GM19043 (cell line): ENCODE results near the gene CCDC197.

ENCODE experiments used
- ATAC-seq: cut with Tn5 transposase; IDR thresholded peaks from one replicate; pipeline ENCODE4 v1.9.1; 2021; ENCODE audit warnings: low read depth; ENCODE audit not compliant: unreplicated experiment

The CCDC197 gene

GRCh38 chr14:94040796-94041195 is 43.7 kb downstream of the CCDC197 start:
- no peak for ATAC-seq

- ATAC-seq, result no peak
Measured at GRCh38 chr14:94041551-94042346, 44.6 kb downstream of the CCDC197 start.

GRCh38 chr14:94042433-94043091 is 45.5 kb downstream of the CCDC197 start:
- no peak for ATAC-seq

GRCh38 chr14:94043111-94043755 is 46.1 kb downstream of the CCDC197 start:
- ATAC-seq, result no peak

- ATAC-seq, result no peak
Measured at GRCh38 chr14:94043756-94044475, 46.8 kb downstream of the CCDC197 start.

- no peak for ATAC-seq
Measured at GRCh38 chr14:94044476-94045091, 47.5 kb downstream of the CCDC197 start.

DNA sequence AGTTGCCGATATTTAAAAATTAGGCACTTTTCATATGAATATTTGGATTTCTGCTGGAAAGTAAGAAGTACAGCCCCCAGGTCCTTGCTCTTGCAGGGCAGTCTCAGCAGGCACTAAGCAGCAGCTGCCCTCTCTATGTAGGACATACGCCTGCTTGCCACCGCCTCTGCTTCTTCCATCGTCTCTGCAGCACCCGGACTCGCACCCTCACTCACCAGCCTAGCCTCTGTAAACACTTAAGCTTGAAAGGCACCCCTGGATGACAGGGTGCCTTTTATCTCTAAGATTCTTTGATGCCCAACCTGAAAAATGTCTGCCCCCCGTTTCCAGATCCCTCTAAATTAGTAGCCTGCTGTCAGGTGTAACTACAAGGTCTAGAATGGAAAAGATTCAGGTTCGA is 48.0 kb downstream of the CCDC197 start:
- ATAC-seq, result no peak

- ATAC-seq, result no peak
Measured at GRCh38 chr14:94045563-94046345, 48.7 kb downstream of the CCDC197 start.

GRCh38 chr14:94046696-94047250 is 49.7 kb downstream of the CCDC197 start:
- ATAC-seq, result no peak

DNA sequence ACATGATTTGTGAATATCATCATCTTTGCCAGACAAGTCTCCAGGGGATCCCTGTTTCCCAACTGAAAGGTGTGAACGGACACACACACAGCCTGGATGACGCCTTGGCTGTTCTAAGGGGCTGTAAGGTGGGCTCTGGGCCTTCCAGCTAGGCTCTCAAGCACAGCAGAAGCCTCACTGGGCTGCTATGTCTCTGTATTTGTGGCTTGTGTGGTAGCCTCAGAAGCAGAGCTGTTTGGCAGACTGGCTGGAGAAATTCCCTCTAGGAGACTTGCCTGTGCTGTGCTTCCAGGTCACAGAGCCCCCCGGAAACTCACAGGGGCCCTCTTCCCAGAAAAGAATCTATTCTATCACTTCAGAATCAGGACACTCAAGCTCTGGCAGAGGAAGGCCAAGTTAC is 50.5 kb downstream of the CCDC197 start:
- no peak for ATAC-seq

DNA sequence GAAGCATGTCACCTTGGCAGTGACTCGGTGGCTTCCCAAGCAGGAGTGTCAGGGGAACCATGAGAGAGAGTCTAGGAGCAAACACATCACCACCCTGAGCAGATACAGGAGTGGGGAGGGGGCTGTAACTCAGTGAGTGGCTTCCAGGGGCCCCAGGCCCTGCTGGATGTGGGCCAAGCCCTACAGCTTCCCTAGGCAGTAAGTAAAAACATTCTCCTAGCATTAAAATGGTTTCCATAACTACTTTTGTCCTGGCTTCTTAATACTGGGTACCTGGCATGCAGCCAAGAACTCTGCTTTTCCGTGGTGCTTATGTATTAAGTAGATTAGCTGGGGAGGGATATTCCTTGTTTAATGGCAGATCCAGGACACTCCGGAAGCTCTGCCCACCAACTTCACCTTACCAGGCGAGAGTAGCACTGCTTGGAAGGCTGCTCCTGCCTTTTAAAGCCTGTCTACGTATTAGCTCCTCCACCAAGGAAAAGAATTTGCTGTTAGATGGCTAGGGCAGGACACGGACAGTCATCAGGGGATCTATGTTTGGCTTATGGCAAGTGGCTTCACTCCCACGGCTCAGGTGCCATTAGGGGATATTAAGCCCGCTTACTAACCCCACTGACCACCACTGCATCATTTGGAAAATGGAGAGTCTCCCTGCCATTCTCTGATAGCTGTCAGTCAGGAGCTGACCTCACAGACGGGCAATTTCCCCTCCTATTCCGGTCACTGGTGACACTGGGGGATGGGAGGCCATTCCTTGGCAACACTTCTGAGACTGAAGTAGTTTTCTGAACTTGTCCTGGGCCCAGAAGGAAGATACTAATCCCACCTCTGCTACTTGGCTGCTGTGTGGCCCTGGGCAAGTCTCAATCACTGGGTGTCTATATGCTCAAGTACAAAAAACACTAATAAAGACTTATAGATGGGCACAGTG is 51.9 kb downstream of the CCDC197 start:
- ATAC-seq, result no peak

- no peak for ATAC-seq
Measured at GRCh38 chr14:94049625-94050023, 52.5 kb downstream of the CCDC197 start.

DNA sequence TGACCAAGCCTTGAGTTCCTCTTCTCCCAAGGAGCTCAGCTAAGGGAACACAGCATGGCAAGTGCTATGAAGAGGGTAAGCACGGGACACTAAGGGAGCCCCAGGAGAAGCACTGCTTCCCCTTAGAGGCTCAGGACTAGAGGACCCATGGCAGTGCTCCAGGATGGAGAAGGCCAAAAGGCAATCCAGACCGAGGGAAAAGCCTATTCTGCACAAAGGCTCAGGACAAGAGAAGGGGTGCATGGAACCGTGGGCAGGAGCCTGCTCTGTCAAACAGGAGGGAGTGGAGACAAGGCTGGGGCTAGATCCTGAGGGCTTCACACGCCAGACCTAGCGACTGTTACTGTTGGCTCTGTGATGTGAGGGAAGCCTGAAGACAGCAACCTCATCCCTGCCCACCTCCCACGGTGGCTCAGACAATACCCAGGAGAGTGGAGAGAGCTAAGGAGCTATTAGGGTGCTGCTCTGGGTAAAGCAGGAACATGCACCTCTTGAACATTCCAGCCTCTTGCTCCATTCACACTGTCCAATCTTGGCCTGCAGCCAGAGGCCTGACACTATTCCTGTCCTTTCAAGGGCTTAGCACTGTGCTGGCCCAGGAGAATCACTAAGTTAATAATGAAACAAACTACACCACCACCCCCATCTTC is 53.3 kb downstream of the CCDC197 start:
- no peak for ATAC-seq

- ATAC-seq, result no peak
Measured at GRCh38 chr14:94051115-94051514, 54.0 kb downstream of the CCDC197 start.

DNA sequence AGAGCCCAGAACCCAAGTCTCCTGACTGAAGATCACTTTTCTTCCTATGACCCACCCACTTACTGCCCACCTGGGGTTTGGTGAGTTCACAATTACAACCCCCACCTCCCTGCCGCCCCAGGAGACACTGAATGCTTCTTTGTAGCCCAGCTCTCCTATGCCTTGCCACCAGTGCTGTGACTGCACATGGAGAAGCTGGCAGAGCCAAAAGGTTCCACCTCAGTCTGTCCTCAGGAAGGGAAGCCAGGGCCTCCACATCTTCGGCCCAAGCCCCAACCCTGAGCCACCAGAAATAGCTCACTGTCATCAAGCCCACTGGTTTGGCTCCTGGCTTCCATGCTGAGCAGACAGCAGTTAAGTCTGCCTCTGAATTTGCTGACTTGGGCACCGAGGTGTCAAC is 54.7 kb downstream of the CCDC197 start:
- no peak for ATAC-seq

DNA sequence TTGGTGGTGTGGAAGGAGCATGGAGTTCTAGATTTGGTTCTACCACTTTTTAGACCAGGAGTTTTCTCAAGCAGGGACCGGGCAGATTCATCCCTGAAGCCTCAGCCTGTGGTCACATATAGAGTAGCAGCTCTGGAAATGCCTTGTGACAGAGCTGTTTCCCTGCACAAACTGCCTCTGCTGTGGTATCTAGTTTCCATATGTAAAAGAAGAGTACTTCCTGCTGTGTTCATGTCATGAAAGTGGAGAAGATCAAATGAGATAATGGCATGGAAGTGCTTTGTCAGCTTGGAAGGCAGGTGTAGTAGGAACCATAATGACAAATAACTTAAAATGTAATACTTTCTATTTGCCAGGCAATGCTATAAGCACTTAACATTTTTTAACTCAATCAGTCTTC is 55.1 kb downstream of the CCDC197 start:
- ATAC-seq, result no peak

GRCh38 chr14:94052662-94053061 is 55.6 kb downstream of the CCDC197 start:
- ATAC-seq, result no peak

DNA sequence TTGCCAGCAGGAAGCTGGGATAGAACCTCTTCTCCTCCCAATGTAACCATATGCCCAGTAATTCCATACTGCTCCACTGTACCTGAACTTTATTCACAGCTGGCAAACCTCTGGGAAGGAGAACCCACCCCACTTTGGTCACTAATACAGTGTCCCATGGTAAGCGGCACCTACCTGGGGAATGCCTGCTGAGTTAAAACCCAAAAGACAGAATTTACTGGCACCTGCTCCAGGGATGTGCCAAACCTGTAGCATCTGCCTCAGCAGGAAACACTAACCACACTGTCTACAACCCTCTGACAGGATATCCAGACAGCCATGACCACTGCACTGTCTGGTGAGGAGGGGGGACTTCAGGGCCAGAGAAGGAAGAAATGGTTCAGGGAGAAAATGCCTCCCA is 57.3 kb downstream of the CCDC197 start:
- ATAC-seq, result no peak
